H9 (cell line): Measurements from ENCODE around the gene RIMBP2. TPM values are rescaled to one million over a fixed set of nuclear protein-coding genes. Genes with fewer than 3 reads are reported as not detected.

ENCODE experiments used
- DNase-seq: peaks from one replicate; pipeline ENCODE4 v3.0.0-alpha.2; 2017
- H2AFZ ChIP-seq: one replicate; pipeline ENCODE4 v1.6.1; 2013; ENCODE audit warnings: mild to moderate bottlenecking, low read length, control low read depth, moderate library complexity
- H2AK5ac ChIP-seq: 2 replicates; pipeline ENCODE4 v1.6.1; 2013; ENCODE audit warnings: low read length, control low read depth, mixed read lengths; ENCODE audit not compliant: insufficient read length
- H2BK120ac ChIP-seq: one replicate; pipeline ENCODE4 v1.6.1; 2013; ENCODE audit warnings: low read depth, mild to moderate bottlenecking, low read length, control low read depth, inconsistent platforms; ENCODE audit not compliant: poor library complexity, severe bottlenecking
- H2BK12ac ChIP-seq: 2 replicates; pipeline ENCODE4 v1.6.1; 2013; ENCODE audit warnings: low read length, control low read depth, mixed read lengths, low read depth; ENCODE audit not compliant: insufficient read length
- H2BK15ac ChIP-seq: 2 replicates; pipeline ENCODE4 v1.6.1; 2013; ENCODE audit warnings: low read depth, low read length, control low read depth
- H2BK20ac ChIP-seq: one replicate; pipeline ENCODE4 v1.6.1; 2013; ENCODE audit warnings: low read depth, mild to moderate bottlenecking, low read length, control low read depth, inconsistent platforms; ENCODE audit not compliant: poor library complexity, severe bottlenecking
- H2BK5ac ChIP-seq: 2 replicates; pipeline ENCODE4 v1.6.1; 2013; ENCODE audit warnings: low read length, control low read depth, mixed read lengths; ENCODE audit not compliant: insufficient read length
- H3K14ac ChIP-seq: 2 replicates; pipeline ENCODE4 v1.6.1; 2013; ENCODE audit warnings: low read length, control low read depth; ENCODE audit not compliant: insufficient read depth
- H3K18ac ChIP-seq: 2 replicates; pipeline ENCODE4 v1.6.1; 2013; ENCODE audit warnings: low read depth, mild to moderate bottlenecking, mixed read lengths, low read length, control low read depth; ENCODE audit not compliant: insufficient read length
- H3K23ac ChIP-seq: 2 replicates; pipeline ENCODE4 v1.6.1; 2013; ENCODE audit warnings: low read length, control low read depth, mixed read lengths, low read depth; ENCODE audit not compliant: insufficient read length
- H3K23me2 ChIP-seq: 2 replicates; pipeline ENCODE4 v1.6.1; 2013; ENCODE audit warnings: low read depth, mild to moderate bottlenecking, mixed read lengths, low read length, control low read depth; ENCODE audit not compliant: insufficient read length, poor library complexity, severe bottlenecking
- H3K27ac ChIP-seq: 2 replicates; pipeline ENCODE4 v1.5.1; 2013; ENCODE audit warnings: low read length, control low read depth, mixed read lengths, low read depth; ENCODE audit not compliant: insufficient read length
- H3K27me3 ChIP-seq: 2 replicates; pipeline ENCODE4 v1.6.1; 2013; ENCODE audit warnings: low read length, control low read depth, inconsistent platforms; ENCODE audit not compliant: insufficient read depth
- H3K4ac ChIP-seq: 2 replicates; pipeline ENCODE4 v1.6.1; 2013; ENCODE audit warnings: low read depth, mild to moderate bottlenecking, control low read depth, inconsistent platforms, low read length, moderate library complexity
- H3K4me1 ChIP-seq: 2 replicates; pipeline ENCODE4 v1.6.1; 2013; ENCODE audit warnings: low read length, control low read depth, inconsistent platforms; ENCODE audit not compliant: insufficient read depth
- H3K4me2 ChIP-seq: 2 replicates; pipeline ENCODE4 v1.6.1; 2013; ENCODE audit warnings: low read length, control low read depth, mixed read lengths; ENCODE audit not compliant: insufficient read length, insufficient read depth
- H3K56ac ChIP-seq: 2 replicates; pipeline ENCODE4 v1.6.1; 2013; ENCODE audit warnings: low read depth, mild to moderate bottlenecking, mixed read lengths, low read length, control low read depth; ENCODE audit not compliant: insufficient read length
- H3K79me1 ChIP-seq: 2 replicates; pipeline ENCODE4 v1.6.1; 2013; ENCODE audit warnings: low read depth, mild to moderate bottlenecking, moderate library complexity, low read length, control low read depth, inconsistent platforms; ENCODE audit not compliant: insufficient read depth, poor library complexity, severe bottlenecking
- H3K79me2 ChIP-seq: 2 replicates; pipeline ENCODE4 v1.6.1; 2013; ENCODE audit warnings: low read length, control low read depth, inconsistent platforms; ENCODE audit not compliant: insufficient read depth
- H3K9ac ChIP-seq: 2 replicates; pipeline ENCODE4 v1.6.1; 2013; ENCODE audit warnings: low read length, control low read depth, mixed read lengths; ENCODE audit not compliant: insufficient read length; ENCODE audit errors: extremely low read depth
- H3K9me3 ChIP-seq: one replicate; pipeline ENCODE4 v1.6.1; 2013; ENCODE audit warnings: low read depth, low read length, inconsistent platforms; ENCODE audit not compliant: control insufficient read depth
- H3T11ph ChIP-seq: one replicate; pipeline ENCODE4 v1.6.1; 2013; ENCODE audit warnings: mild to moderate bottlenecking, low read length, control low read depth, inconsistent platforms
- H4K20me1 ChIP-seq: one replicate; pipeline ENCODE4 v1.6.1; 2013; ENCODE audit not compliant: control insufficient read depth, insufficient read length, insufficient read depth
- H4K5ac ChIP-seq: 2 replicates; pipeline ENCODE4 v1.6.1; 2013; ENCODE audit warnings: low read depth, mild to moderate bottlenecking, mixed read lengths, low read length, control low read depth; ENCODE audit not compliant: insufficient read length
- H4K8ac ChIP-seq: replicated peaks from 2 replicates; pipeline ENCODE4 v1.6.1; 2013; ENCODE audit warnings: low read length, control low read depth, mixed read lengths, low read depth; ENCODE audit not compliant: insufficient read length
- H4K91ac ChIP-seq: 2 replicates; pipeline ENCODE4 v1.6.1; 2013; ENCODE audit warnings: low read depth, mild to moderate bottlenecking, moderate library complexity, mixed read lengths, low read length, control low read depth; ENCODE audit not compliant: insufficient read length
- H3K27ac Mint-ChIP-seq, 3 experiments: 2 replicates in 2 of 3; 3 replicates in 1 of 3; pipeline ENCODE4 v1.8.0; 2020 to 2021; ENCODE audit warnings: mixed read lengths in 3 of 3, mild to moderate bottlenecking in 1 of 3, moderate library complexity in 1 of 3
- H3K27me3 Mint-ChIP-seq: 2 replicates; pipeline ENCODE4 v1.8.0; 2021; ENCODE audit warnings: low read depth, mild to moderate bottlenecking, moderate library complexity, mixed read lengths
- H3K36me3 Mint-ChIP-seq, 3 experiments: 2 replicates in 2 of 3; 3 replicates in 1 of 3; pipeline ENCODE4 v1.8.0; 2020 to 2021; ENCODE audit warnings: low read depth in 3 of 3, mixed read lengths in 3 of 3; ENCODE audit not compliant: insufficient read depth in 1 of 3
- H3K4me1 Mint-ChIP-seq, 2 experiments: 2 replicates each; pipeline ENCODE4 v1.8.0; 2020; ENCODE audit warnings: mixed read lengths in 2 of 2
- H3K4me3 Mint-ChIP-seq, 2 experiments: 2 replicates in 1 of 2; 3 replicates in 1 of 2; pipeline ENCODE4 v1.8.0; 2020 to 2021; ENCODE audit warnings: mild to moderate bottlenecking in 2 of 2, mixed read lengths in 2 of 2, moderate library complexity in 1 of 2
- H3K9me3 Mint-ChIP-seq, 2 experiments: 2 replicates in 1 of 2; 3 replicates in 1 of 2; pipeline ENCODE4 v1.8.0; 2020; ENCODE audit warnings: mild to moderate bottlenecking in 2 of 2, mixed read lengths in 2 of 2, moderate library complexity in 1 of 2
- WGBS: extraction: QIAGEN DNeasy Blood & Tissue Kit; methylation state at CpG from one replicate; pipeline ENCODE4 v1.1.7; 2013; ENCODE audit warnings: missing lambda C conversion rate, low lambda C conversion rate, mixed read lengths; ENCODE audit not compliant: insufficient read length; ENCODE audit errors: extremely low coverage; 5-methylcytosine and 5-hydroxymethylcytosine counted together
- total RNA-seq: library from RNA; stranded (reverse); gene quantifications from 2 replicates; pipeline ENCODE4 v1.2.1, GENCODE V29; 2021
- TF ChIP-seq, protein P1 (sequence below): fragments of 200-600 bp; sonication (generic); conservative IDR thresholded peaks from 3 replicates; pipeline ENCODE4 v1.8.0; 2021; ENCODE audit warnings: antibody characterized with exemption, mild to moderate bottlenecking

The RIMBP2 gene
- total RNA-seq, 1 experiment from 2014 or later = 0.70 TPM

DNA sequence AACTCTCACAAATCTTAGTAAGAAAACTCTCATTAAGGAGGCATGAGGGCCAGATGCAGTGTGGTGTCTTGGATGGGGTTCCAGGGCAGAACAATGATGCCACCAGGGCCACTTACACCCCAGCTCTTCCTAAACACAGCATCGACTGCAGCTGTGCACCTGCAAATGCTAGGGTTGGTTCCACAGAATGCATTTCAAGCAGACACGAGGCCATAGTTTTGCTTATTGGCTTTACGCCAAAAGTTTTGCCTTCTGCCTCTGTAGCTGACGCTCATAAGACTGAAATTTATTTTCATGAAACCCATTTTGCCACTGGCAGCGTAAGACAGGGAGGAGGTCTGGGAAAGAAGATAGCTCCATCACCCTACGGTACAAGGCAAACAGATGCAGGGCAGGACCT lies 179.0 kb downstream of the RIMBP2 start:
- TF ChIP-seq, protein P1, sequence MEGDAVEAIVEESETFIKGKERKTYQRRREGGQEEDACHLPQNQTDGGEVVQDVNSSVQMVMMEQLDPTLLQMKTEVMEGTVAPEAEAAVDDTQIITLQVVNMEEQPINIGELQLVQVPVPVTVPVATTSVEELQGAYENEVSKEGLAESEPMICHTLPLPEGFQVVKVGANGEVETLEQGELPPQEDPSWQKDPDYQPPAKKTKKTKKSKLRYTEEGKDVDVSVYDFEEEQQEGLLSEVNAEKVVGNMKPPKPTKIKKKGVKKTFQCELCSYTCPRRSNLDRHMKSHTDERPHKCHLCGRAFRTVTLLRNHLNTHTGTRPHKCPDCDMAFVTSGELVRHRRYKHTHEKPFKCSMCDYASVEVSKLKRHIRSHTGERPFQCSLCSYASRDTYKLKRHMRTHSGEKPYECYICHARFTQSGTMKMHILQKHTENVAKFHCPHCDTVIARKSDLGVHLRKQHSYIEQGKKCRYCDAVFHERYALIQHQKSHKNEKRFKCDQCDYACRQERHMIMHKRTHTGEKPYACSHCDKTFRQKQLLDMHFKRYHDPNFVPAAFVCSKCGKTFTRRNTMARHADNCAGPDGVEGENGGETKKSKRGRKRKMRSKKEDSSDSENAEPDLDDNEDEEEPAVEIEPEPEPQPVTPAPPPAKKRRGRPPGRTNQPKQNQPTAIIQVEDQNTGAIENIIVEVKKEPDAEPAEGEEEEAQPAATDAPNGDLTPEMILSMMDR = no peak
- H4K20me1 ChIP-seq = no peaks in the 10 kb centered on the region
- H3K79me1 ChIP-seq = no peaks in the 10 kb centered on the region
- no peak overlapping the region for H3T11ph ChIP-seq
- no peak overlapping the region for H2AK5ac ChIP-seq
- Mint-ChIP-seq H3K9me3 (peaks cover 0 to 14% of the 10 kb centered on the region in 2 experiments; a peak in 4 of 5 replicates), H3K27me3 (peaks cover 12% of the 10 kb centered on the region), H3K4me1 (peaks cover 5 to 6% of the 10 kb centered on the region in 2 experiments), H3K4me3 (no peak overlapping the region), H3K27ac (no peak overlapping the region), H3K36me3 (no peaks in the 10 kb centered on the region)
- H2AFZ ChIP-seq = no peak overlapping the region
- H3K23me2 ChIP-seq = no peaks in the 10 kb centered on the region
- H2BK120ac ChIP-seq = no peak overlapping the region
- H4K8ac ChIP-seq = no peak overlapping the region
- H3K9me3 ChIP-seq = no peaks in the 10 kb centered on the region
- no peak overlapping the region for H2BK20ac ChIP-seq
- no peak overlapping the region for H3K14ac ChIP-seq
- no peak overlapping the region for H3K23ac ChIP-seq
- no peak overlapping the region for H2BK15ac ChIP-seq
- no peak overlapping the region for H3K9ac ChIP-seq
- H4K91ac ChIP-seq = no peak overlapping the region
- H3K27me3 ChIP-seq = no peaks in the 10 kb centered on the region
- no peak for DNase-seq
- H2BK5ac ChIP-seq = no peak overlapping the region
- no CpG with 5 or more reads among the region's 6 CpGs for WGBS
- no peak overlapping the region for H3K27ac ChIP-seq
- H3K56ac ChIP-seq = no peak overlapping the region
- no peaks in the 10 kb centered on the region for H3K79me2 ChIP-seq
- H2BK12ac ChIP-seq = no peak overlapping the region
- no peak overlapping the region for H3K4ac ChIP-seq
- H4K5ac ChIP-seq = no peak overlapping the region
- no peak overlapping the region for H3K18ac ChIP-seq
- no peaks in the 10 kb centered on the region for H3K4me1 ChIP-seq
- no peak overlapping the region for H3K4me2 ChIP-seq
